Epithelial cell of proximal tubule (primary cell): ENCODE measurements around the gene VPREB1. TPM values are rescaled to one million over a fixed set of nuclear protein-coding genes. Genes with fewer than 3 reads are reported as not detected.

Experiments
- DNase-seq: peaks from one replicate; pipeline ENCODE4 v3.0.0-alpha.2; 2011; ENCODE audit warnings: low read depth
- H3K4me3 ChIP-seq: 2 replicates; pipeline ENCODE4 v1.5.1; 2011; ENCODE audit warnings: low read depth, mild to moderate bottlenecking, low read length
- CTCF ChIP-seq: conservative IDR thresholded peaks from 2 replicates; pipeline ENCODE4 v1.5.1; 2012; ENCODE audit warnings: low read depth, mild to moderate bottlenecking, low read length
- total RNA-seq: library from RNA; depleted of rRNA; stranded (reverse); fragments of >200 nt; gene quantifications from 2 replicates; pipeline ENCODE4 v1.2.3, GENCODE V29; 2015

The VPREB1 gene
- total RNA-seq, 1 donor from 2014 or later: not detected

DNA sequence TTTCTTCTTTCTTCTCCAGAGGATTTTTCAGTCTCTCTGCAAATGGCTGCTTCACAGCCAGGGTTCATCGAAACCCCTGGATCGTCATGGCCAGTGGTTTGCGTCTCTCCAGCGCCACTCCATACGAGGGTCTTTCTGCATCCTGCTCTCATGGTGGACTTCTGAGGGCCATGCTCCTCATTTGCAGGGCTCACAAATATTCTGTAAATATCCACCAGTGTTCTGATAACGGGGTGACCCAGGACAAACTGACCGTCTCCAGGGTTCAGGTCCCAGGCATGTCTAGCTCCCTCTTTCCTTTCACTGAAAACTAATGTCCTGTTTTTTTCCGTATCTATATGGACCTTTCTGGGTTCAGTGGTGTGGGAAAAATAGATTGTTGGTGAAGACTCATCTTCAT is 15.7 kb upstream of the VPREB1 start:
- TF ChIP-seq CTCF: no peak
- no peak for DNase-seq
- H3K4me3 ChIP-seq: no peak overlapping the region

DNA sequence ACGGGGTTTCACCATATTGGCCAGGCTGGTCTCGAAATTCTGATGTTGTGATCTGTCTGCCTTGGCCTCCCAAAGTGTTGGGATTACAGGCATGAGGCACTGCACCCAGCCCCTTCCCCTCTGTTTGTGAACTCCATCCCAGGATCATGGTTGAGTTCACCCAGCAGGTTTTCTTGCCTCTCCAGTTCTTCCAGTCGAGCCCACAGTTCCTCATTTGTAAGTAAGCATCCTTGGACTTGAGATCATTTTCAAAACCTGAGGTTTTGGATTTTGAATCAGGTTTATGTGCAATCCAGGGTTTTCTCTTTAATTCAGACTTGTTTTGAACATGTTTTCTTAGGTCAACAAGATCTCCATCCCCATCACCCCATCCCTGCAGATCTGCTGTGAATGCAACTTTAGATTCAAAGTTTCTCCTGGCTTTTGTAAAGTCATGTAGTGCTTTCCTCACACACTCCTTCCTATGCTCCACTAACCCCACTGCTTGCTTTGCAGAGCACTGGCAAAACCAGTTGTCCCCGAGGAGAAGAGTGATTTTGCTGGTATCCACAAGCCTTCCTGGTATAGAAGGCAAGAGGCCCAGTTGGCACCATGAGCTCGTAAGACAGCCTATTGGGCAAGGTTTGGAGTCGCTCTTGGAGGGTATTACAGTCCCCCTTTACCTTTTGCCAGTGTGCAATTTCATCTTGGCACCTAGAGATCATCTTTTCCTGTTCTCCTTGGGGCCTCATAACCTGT is 14.7 kb upstream of the VPREB1 start:
- no peak for DNase-seq
- TF ChIP-seq CTCF: no peak
- no peak overlapping the region for H3K4me3 ChIP-seq

DNA sequence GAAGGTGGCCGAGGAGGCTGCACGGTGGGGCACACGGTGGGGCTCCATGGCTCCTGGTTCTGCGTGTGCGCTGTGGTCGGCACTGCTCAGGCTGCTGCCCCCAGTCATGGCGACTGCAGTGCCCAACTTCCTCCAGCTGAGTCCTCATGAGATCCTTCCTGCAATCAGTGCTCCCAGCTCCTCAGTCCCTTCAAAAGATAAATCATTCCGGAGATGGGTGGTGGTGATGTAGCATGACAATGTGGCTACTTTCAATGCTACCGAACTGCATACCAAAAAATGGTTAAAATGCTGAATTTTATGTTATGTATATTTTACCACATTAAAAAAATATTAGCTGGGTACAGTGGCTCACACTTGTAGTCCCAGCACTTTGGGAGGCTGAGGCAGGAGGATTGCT is 14.1 kb upstream of the VPREB1 start:
- no peak for DNase-seq
- no peak overlapping the region for H3K4me3 ChIP-seq
- no peak for TF ChIP-seq CTCF

DNA sequence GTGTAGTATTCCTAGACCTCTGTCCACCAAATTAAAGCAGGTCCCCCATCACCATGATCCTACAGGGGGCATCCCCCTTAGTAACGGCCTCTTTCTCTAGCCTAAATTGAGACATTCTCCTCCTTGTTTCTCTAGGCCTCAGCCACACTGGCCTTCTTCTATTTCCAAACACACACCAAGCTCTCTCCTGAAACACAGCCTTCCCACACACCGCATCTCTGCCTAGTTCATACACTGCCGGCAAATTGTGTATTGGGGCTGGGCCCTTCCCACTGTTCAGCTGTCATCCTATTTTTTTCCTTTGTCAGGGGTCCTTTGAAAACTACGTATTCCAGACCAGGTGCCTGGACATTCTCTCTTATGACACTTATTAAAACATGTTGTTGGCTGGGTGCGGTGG is 11.5 kb upstream of the VPREB1 start:
- no peak overlapping the region for H3K4me3 ChIP-seq
- no peak for TF ChIP-seq CTCF
- DNase-seq: no peak

- peak; percentile 7 for DNase-seq
- TF ChIP-seq CTCF: peak; percentile 80
- no peak overlapping the region for H3K4me3 ChIP-seq
Measured at GRCh38 chr22:22235558-22235957, 9.0 kb upstream of the VPREB1 start.

DNA sequence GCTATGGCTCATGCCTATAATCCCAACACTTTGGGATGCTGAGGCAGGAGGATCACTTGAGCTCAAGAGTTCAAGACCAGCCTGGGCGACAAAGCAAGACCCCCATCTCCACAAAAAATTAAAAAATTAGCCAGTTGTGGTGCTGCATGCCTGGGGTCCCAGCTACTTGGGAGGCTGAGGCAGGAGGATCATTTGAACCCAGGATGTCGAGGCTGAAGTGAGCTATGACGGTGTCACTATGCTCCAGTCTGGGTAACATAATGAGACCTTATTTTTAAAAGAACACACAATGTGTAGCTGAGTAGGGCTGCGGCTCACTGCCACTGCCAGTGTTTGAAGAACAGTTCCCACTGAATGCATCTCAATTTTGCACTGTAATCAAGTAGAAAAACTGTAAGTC is 7.1 kb upstream of the VPREB1 start:
- DNase-seq: no peak
- TF ChIP-seq CTCF: no peak
- no peak overlapping the region for H3K4me3 ChIP-seq

DNA sequence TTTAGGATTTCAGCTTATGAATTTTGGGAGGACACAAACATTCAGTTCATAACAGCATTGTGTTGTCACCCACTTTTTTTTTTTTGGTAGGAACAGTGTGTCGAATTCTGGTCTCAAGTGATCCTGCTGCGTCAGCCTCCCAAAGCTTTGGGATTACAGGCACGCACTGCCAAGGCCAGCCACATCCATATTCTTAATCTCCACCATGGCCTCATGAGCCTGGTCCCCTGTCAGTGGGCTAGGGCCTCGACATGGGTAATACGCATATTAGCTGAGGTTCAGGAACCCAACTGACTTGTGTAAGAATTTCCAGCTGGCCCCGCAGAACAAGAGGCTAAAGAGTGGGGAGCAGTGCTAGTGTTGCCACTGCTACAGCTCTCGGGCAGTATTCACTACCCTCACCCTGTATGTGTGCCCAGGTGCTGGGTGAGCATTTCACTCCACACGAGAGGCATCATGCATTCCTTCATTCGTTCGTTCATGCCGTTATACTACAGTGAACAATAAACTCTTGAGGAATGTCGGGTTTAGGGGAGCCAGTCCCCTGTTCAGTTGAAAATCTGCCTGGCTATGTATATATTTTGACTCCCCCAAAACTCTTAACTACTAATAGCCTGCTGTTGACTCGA is 5.2 kb upstream of the VPREB1 start:
- TF ChIP-seq CTCF: no peak
- no peak overlapping the region for H3K4me3 ChIP-seq
- DNase-seq: no peak
